Measurements from ENCODE around the gene INPP5A.
"Not testable (repeated sequence)": the region's sequence is repeated elsewhere in the genome, so short reads cannot be mapped to it uniquely, and the experiment has no call there.

Gene INPP5A

DNA sequence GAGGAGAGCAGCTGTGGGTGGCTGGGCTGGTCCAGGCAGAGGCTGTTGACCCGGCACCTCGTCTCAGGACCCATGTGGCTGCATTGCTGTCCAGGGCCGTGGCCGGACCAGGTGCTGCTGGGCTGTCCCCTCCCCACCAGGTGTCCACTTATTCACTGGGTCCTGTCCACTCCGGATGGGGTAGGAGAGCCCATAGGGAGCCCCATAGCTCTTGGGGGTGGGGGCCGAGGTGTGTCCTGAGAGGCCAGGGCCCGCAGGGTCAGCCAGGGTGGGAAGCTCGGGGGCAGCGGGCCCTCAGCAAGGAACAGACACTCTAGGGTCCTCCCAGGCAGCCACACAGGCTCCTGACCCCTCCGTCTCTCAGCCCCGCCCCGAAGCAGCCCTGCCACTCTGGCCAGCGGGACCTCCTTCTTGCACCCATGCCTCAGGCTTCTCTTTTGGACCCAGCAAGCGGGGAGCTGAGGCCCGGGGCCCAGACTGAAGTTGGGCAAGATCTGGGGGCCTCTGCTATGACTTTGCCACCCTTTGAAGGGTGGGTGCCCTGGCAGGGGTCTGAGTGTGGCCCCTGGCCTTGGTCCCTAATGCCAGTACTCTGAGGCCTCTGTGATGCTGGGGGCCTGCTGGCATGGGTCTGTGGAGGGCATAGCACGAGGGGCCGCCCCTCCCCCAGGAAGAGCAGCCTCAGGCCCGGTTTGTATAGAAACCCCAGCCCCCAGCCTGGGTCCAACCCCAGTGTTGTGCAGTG lies 162.0 kb downstream of the INPP5A start:
- DNase-seq, result no peak

GRCh38 chr10:132700156-132701098 lies 162.8 kb downstream of the INPP5A start:
- DNase-seq, result no peak

DNA sequence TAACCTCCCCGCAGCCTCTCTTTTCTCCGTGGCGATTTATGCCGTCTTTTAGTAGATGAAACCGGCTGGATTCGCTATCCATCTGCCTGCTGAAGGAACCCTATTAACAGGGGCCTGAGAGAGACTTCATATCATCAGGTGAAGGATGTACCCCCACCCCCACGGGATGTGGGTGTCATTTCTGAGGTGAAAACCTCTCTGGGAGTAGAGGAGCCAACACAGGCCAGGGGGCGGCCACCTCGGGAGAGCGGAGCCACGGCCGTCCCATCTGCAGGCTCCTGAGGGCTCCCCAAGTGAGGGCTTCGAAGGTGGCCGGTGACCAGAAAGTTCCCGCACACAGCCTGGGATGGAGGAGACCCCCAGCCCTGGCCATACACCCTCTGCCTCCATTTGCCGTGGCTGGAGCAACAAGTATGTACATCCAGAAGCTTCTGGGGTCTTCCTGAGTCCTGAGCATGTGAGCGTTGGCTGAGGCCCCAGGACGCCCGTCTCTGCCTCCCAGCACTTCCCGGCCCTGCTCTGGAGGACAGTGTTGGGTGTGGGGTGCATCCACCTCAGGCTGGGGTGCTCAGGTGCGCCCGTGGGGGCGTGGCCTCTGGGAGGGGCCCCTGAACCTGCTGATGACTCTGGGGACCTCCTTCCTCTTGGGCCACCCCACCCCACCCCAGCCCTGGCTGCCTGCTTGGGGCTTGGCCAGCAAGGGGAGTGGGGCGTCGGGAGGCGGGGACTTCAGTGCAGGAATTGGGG lies 163.7 kb downstream of the INPP5A start:
- no peak for DNase-seq

DNA sequence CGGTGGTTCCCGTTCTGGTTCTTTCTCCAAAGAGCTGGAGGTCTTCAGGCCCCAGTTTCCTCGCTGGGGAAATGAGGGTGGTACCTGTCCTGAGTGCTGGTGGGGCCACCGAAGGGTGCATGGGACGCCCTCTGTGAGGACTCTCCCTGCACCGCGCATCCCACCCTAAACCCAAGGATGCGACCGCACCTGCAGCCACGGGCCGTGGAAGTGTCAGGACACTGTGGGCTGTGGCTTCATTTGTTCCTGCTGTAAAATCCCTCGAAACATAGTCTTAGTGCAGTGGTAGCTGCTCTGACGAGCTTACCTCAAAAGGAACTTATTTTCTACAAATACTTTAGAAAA lies 164.2 kb downstream of the INPP5A start:
- no peak for DNase-seq

DNA sequence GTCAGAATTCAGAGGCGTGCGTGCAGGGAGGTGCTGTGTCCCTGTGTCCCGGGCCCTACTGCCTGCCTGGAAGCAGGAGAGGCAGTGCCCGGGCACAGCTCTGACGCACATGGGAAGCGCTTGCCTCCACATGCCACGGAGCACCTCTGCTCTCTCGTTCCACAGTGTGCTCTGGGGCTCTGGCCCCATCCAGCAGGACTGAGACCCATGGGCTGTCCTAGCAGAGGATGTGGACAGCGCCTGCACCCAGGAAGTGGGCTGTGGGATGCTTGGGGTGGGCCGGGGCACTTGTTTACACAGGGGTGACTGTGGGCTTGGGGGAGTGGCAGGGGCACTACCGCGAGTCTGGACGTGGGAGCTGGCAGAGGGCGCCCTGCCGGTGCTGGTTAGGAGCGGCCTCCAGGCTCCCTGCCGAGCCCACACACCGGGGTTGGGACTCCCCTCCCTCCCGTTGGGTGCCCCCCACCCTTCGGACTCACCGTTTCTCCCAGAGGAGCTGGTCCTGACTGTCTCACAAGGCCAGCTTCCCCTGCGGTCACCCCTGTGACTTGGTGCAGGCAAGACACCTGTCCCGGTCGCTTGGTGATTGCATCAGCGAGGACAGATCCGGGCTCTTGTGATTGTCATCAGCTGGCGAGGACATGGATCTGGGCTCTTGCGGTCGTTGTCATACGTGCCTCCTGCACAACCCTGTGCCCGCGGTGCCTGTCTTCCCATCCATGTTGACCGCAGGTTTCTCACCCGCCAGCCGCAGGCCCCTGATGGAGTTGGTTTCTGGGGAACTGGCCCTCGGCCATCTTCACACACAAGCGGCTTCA lies 165.2 kb downstream of the INPP5A start:
- no peak for DNase-seq

- DNase-seq, result no peak
Observed at GRCh38 chr10:132703419-132704007, 165.9 kb downstream of the INPP5A start.

GRCh38 chr10:132704008-132704814 lies 166.6 kb downstream of the INPP5A start:
- DNase-seq, result no peak

GRCh38 chr10:132704815-132705064 lies 167.2 kb downstream of the INPP5A start:
- not testable (repeated sequence) for DNase-seq

GRCh38 chr10:132705173-132705572 lies 167.6 kb downstream of the INPP5A start:
- DNase-seq, result no peak

- no peak for DNase-seq
Observed at GRCh38 chr10:132705943-132706342, 168.4 kb downstream of the INPP5A start.

DNA sequence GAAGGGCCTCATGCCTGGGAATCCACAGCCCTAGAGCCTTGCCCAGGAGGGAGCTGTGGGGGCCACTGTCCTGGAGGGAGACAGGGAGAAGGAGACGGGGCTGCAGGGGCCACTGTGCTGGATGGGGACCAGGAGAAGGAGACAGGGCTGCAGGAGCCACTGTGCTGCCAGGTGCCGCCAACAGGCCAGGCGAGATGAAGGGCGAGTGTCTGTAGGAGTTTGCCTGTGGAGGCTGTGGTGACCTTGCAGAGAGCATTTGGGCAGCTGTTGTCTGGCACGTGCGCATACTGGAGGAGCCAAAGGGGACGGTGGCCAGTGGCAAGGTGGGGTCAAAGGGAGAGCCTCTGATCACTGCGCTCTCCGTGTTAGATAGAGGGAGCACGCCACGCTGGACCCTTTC lies 169.1 kb downstream of the INPP5A start:
- no peak for DNase-seq

GRCh38 chr10:132707121-132707775 lies 169.7 kb downstream of the INPP5A start:
- DNase-seq, result no peak

GRCh38 chr10:132707776-132708171 lies 170.2 kb downstream of the INPP5A start:
- DNase-seq, result no peak

DNA sequence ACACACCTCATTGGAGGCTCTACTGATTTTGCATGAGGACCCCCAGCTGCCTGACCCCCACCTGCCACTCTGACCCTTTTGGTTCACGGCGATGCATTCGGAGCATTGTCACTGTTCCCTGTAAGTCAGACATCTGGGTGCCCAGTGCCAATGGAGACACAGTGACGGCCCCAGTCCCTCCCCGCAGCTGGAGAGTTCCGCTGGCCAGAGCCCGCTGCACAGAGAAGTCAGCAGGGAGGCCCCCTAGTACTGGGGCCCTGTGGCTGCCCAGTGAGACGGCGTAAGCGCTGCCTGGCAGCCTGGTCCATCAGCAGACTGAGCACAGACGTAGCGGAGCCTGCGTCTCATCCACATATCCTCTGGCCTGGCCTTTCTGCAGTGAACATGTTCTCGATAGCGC lies 170.9 kb downstream of the INPP5A start:
- DNase-seq, result no peak

DNA sequence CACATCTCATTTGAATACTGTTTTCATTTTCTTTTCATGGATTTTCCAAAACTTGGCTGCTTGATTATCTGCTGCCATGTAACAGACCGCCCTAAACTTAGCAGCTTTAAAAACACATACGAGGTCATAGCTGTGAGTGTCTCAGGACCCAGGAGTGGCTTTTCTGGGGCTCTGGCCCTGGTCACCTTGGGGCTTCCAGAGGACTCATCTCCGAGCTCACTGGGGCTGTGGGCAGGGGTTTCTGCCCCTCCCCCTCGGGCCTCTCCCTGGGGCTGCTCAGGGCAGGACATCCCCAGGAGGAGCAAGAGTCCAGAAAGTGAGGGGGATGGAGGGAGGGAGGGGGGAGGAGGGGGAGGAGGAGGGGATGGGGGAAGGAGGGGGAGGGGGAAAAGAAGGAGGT lies 171.3 kb downstream of the INPP5A start:
- DNase-seq, result no peak

DNA sequence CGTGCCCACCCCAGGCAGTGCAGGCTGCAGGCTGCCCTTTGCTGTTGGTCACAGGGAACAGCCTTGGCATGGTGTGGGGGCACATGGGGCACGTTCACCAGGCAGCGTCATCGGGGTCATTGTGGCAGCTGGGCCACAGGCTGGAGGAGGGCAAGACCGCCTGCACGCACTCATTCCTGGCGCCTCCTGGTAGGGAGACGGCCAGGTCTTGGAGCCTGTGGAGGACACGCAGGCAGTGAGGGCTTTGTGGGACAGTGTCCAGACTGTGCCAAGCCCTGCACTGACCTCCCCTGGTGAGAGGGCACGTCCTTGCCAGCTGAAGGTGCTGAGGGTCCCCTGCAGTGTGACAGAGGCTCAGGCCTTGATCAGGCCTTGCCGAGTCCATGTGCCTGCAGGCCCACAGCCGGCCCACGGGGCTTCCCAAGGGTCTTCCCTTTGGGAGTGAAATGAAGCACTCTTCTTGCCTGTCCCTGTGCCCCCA lies 171.9 kb downstream of the INPP5A start:
- DNase-seq, result no peak

DNA sequence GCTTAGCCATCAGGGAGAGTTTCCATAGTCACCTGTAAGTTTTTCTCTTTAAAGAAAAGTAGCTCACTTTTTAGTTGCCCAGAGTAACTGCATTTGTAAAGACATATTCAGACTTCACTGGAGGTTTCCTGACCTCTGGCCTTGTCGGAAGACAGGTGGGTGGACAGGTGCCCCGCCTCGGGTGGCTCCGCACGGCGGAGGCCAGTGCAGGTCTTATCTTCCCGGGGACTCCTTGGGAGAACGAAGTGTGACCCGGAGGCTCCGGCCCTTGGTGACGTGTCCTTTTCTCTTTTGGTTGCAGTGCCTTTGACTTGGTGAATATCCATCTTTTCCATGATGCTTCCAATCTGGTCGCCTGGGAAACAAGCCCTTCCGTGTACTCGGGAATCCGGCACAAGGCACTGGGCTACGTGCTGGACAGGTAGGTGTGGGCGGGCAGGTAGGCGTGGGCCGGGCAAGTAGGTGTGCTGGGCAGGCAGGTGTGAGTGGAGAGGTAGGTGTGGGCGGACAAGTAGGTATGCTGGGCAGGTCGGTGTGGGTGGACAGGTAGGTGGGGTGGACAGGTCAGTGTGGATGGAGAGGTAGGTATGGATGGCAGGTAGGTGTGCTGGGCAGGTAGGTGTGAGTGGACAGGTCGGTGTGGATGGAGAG lies 172.6 kb downstream of the INPP5A start:
- no peak for DNase-seq

DNA sequence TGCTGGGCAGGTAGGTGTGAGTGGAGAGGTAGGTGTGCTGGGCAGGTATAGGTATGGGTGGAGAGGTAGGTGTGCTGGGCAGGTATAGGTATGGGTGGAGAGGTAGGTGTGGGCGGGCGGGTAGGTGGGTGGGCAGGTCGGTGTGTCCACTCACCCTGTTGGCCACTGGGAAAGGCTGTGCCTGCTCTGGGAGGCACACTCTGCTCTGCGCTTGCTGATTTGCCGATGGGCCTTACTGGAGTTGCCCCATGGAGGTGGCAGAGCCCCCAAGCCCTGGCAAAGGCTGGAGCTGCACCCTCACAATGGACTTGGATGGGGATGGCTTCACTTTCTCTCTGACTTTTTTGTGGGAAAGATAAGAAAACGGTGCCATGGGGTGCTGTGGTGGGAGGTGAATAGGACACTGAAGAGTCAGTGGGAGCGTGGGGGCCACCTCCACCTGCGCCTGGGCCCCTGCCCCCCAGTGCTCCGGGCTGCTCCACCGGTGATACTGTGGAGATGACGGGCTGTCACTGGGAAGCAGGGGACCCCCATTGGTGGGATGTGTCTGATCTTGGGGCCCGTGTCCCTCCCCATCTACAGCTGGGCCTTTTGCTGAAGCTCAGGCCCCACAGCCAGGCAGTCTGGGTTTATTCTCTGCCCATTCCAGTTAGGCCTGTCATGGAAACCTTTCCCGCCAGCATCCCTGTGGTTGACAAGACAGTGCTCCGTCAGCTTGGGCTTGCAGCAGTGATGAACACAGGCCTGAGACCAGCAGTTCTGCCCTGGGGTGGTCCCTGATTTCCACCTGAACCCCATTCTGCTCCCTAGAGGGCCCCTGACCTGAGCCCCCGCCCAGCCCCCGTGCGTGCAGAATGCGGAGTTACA lies 173.4 kb downstream of the INPP5A start:
- DNase-seq, result no peak

DNA sequence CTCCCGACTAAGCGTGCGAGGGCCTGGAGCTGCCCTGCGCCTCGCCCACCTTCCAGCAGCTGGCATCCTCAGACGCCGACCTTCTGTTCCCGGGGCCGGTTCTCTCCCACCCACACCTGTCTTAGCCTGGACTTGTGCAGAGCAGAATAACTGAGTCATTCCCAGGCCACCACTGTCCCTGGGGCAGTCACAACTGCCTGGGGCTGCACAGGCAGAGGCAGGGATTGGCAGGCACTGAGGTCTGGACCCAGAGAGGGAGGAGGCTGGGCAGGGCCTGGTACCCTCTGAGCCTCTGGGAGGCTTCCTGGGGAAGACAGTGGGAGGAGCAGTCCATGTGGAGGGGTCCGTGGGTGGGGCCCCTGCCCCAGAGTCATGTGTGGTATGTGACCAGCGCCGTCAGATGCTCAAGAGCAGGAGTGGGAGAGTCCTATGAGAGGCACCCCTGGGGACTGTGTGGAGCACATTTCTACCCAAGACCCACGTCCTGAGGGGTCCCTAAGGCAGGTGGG lies 174.1 kb downstream of the INPP5A start:
- DNase-seq, result no peak
